K562 (cell line): ENCODE results near the gene STIL. TPM values are rescaled to one million over a fixed set of nuclear protein-coding genes. Genes with fewer than 3 reads are reported as not detected.

ENCODE experiments used
- CREM ChIP-seq: IDR thresholded peaks from 2 replicates; pipeline ENCODE4 v1.6.1; 2014; ENCODE audit warnings: antibody characterized with exemption, low read depth
- JUN ChIP-seq, 2 experiments: sonication (generic) in 1 of 2; formaldehyde crosslinking in 1 of 2; IDR thresholded peaks; 2 replicates each; pipeline versions ENCODE4 v1.6.1 to v1.8.0; 2012 to 2022; ENCODE audit warnings: borderline replicate concordance in 2 of 2, mild to moderate bottlenecking in 2 of 2, improper control_type of control experiment in 1 of 2, low read depth in 1 of 2, low read length in 1 of 2, missing genetic modification reagents in 1 of 2
- JUND ChIP-seq, 2 experiments: IDR thresholded peaks; 2 replicates in 1 of 2; 3 replicates in 1 of 2; pipeline ENCODE4 v1.6.1; 2011; ENCODE audit warnings: borderline replicate concordance in 2 of 2, low read depth in 2 of 2, low read length in 2 of 2, improper control_type of control experiment in 1 of 2, missing biosample characterization in 1 of 2, missing genetic modification characterization in 1 of 2, missing genetic modification reagents in 1 of 2
- MAX ChIP-seq: sonication (generic); formaldehyde crosslinking; IDR thresholded peaks from 2 replicates; pipeline ENCODE4 v1.9.0; 2022; ENCODE audit warnings: mild to moderate bottlenecking, missing genetic modification reagents
- MTA3 ChIP-seq: fragments of 450-650 bp; formaldehyde crosslinking; IDR thresholded peaks from 2 replicates; pipeline ENCODE4 v1.6.1; 2017; ENCODE audit warnings: mild to moderate bottlenecking, borderline replicate concordance
- NEUROD1 ChIP-seq: fragments of 150-350 bp; IDR thresholded peaks from 2 replicates; pipeline ENCODE4 v1.6.1; 2014; ENCODE audit warnings: borderline replicate concordance, low read length, low read depth; ENCODE audit not compliant: partially characterized antibody
- PCBP1 ChIP-seq: fragments of 200-400 bp; formaldehyde crosslinking; IDR thresholded peaks from 2 replicates; pipeline ENCODE4 v1.6.1; 2018; ENCODE audit warnings: mild to moderate bottlenecking, low read depth, low read length; ENCODE audit not compliant: poor library complexity, severe bottlenecking
- POLR2A ChIP-seq: fragments of 450-650 bp; conservative IDR thresholded peaks from 2 replicates; pipeline ENCODE4 v1.6.1; 2016
- RBBP5 ChIP-seq: fragments of 200-600 bp; sonication (generic); IDR thresholded peaks from 2 replicates; pipeline ENCODE4 v1.6.1; 2012; ENCODE audit warnings: borderline replicate concordance, mild to moderate bottlenecking, low read length, control low read depth, inconsistent platforms; ENCODE audit not compliant: insufficient read depth, poor library complexity, severe bottlenecking
- RBM34 ChIP-seq: fragments of 200-400 bp; formaldehyde crosslinking; IDR thresholded peaks from 2 replicates; pipeline ENCODE4 v1.6.1; 2018; ENCODE audit warnings: low read length, borderline replicate concordance; ENCODE audit not compliant: insufficient read depth
- SUPT5H ChIP-seq: fragments of 450-650 bp; IDR thresholded peaks from 2 replicates; pipeline ENCODE4 v1.6.1; 2016
- TAF9B ChIP-seq: fragments of 450-650 bp; IDR thresholded peaks from 2 replicates; pipeline ENCODE4 v1.6.1; 2018; ENCODE audit warnings: mild to moderate bottlenecking; ENCODE audit not compliant: partially characterized antibody
- VEZF1 ChIP-seq: fragments of 200-800 bp; sonication (Bioruptor generic); IDR thresholded peaks from 2 replicates; pipeline ENCODE4 v1.6.1; 2017; ENCODE audit warnings: missing genetic modification characterization, missing compliant biosample characterization
- XRCC5 ChIP-seq: fragments of 200-400 bp; formaldehyde crosslinking; IDR thresholded peaks from 2 replicates; pipeline ENCODE4 v1.6.1; 2017; ENCODE audit warnings: low read depth, mild to moderate bottlenecking, low read length
- ZBTB7A ChIP-seq: IDR thresholded peaks from 2 replicates; pipeline ENCODE4 v1.6.1; 2011; ENCODE audit warnings: low read depth, mild to moderate bottlenecking, low read length, moderate library complexity, borderline replicate concordance; ENCODE audit not compliant: control insufficient read depth
- ZMIZ1 ChIP-seq, 2 experiments: fragments of 150-350 bp in 1 of 2; IDR thresholded peaks; 2 replicates each; pipeline ENCODE4 v1.6.1; 2012 to 2016; ENCODE audit warnings: low read depth in 2 of 2, low read length in 2 of 2, mild to moderate bottlenecking in 1 of 2, moderate library complexity in 1 of 2
- polyA plus RNA-seq, 8 experiments: library from polyadenylated mRNA; depleted of rRNA in 4 of 8; stranded (reverse) in 5 of 8; unstranded in 3 of 8; fragments of >200 nt; fragmentation: Nextera tagmentation in 2 of 8; fragmentation: Illumina TruSeq in 1 of 8; extraction: Ambion mirVana in 2 of 8; extraction: Trizol in 1 of 8; gene quantifications; 2 replicates each; pipeline versions ENCODE4 v1.2.1 to v1.2.3, GENCODE V29; 2011 to 2014; ENCODE audit warnings: inconsistent platforms in 1 of 8, missing spikeins in 1 of 8
- total RNA-seq, 7 experiments: library from RNA; depleted of rRNA in 6 of 7; stranded (reverse); fragments of >200 nt in 6 of 7; fragmentation: Illumina TruSeq in 2 of 7; extraction: Trizol in 2 of 7; gene quantifications; 2 replicates each; pipeline versions ENCODE4 v1.2.1 to v1.2.3, GENCODE V29; 2011 to 2021; ENCODE audit warnings: low replicate concordance in 1 of 7
- TF ChIP-seq, protein P1 (sequence below): fragments of 450-650 bp; conservative IDR thresholded peaks from 2 replicates; pipeline ENCODE4 v1.6.1; 2016; ENCODE audit warnings: missing genetic modification characterization, low read depth, mild to moderate bottlenecking, control low read depth, missing compliant biosample characterization

STIL gene
- total and polyA plus RNA-seq, 9 of the 15 experiments (the other 6 are each of a cell fraction or from before 2014, with no cell fraction given), result 10.5 to 77.4 (median 39.6) TPM

- TF ChIP-seq VEZF1 (CRISPR knock-in tag) (peak; percentile 83), MAX (CRISPR knock-in tag) (peak; percentile 50; the same call in 1 of the 2 replicates), POLR2A (peak; percentile 88), RBM34 (no peak), CREM (peak; percentile 64; the same call in 1 of the 2 replicates), TAF9B (peak; percentile 61), MTA3 (0 out of 2 replicates have a peak, but pooled peaks have one; percentile 51), NEUROD1 (peak; percentile 11), XRCC5 (no peak; the same call in 1 of the 2 replicates), JUN (IDR thresholded peaks at IDR 0.05; ENCODE audit: borderline replicate concordance, low read depth, low read length) (no peak), JUN (CRISPR knock-in tag; IDR thresholded peaks at IDR 0.05; ENCODE audit: borderline replicate concordance) (0 out of 2 replicates have a peak, but pooled peaks have one; percentile 17), SUPT5H (peak; percentile 85), RBBP5 (peak; percentile 76), JUND (IDR thresholded peaks at IDR 0.05; ENCODE audit: borderline replicate concordance, low read depth, low read length) (no peak), JUND (tag; IDR thresholded peaks at IDR 0.05; ENCODE audit: borderline replicate concordance, low read depth, low read length) (peak; percentile 29; the same call in 1 of the 3 replicates), PCBP1 (no peak), ZMIZ1 (IDR thresholded peaks at IDR 0.05; ENCODE audit: low read depth in 2 of 2, low read length in 2 of 2) (no peak), ZBTB7A (0 out of 2 replicates have a peak, but pooled peaks have one; percentile 8)
- TF ChIP-seq, protein P1, sequence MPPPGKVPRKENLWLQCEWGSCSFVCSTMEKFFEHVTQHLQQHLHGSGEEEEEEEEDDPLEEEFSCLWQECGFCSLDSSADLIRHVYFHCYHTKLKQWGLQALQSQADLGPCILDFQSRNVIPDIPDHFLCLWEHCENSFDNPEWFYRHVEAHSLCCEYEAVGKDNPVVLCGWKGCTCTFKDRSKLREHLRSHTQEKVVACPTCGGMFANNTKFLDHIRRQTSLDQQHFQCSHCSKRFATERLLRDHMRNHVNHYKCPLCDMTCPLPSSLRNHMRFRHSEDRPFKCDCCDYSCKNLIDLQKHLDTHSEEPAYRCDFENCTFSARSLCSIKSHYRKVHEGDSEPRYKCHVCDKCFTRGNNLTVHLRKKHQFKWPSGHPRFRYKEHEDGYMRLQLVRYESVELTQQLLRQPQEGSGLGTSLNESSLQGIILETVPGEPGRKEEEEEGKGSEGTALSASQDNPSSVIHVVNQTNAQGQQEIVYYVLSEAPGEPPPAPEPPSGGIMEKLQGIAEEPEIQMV (tag), result peak; percentile 82
Measured at GRCh38 chr1:47333578-47333921, 19.6 kb upstream of the STIL start, which contains the start of gene CMPK1 (continued).
